ENCODE results near the gene RGL2.

The RGL2 gene

DNA sequence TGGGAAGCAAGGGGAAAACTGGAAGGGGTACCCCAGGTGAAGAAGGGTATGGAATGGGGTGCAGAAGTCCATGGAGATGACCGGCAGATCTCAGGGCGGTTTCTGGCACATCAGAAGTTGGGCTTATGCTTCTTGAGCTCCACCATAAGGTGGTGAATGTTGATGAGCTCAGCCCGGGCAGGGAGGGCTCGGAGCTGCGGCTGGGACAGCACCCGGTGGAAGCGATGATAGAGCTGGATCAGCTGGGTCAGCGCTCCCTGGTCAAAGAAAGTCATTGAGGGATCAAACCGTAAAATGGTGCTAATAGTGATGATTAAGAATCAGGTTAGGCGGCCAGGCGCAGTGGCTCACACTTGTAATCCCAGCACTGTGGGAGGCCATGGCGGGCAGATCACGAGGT, 48.0 kb downstream of the RGL2 start:
- no peak for DNase-seq (ENCODE audit: low read depth)
- H3K4me3 ChIP-seq (ENCODE audit: low read length) = no peak overlapping the region
- TF ChIP-seq, protein P1, sequence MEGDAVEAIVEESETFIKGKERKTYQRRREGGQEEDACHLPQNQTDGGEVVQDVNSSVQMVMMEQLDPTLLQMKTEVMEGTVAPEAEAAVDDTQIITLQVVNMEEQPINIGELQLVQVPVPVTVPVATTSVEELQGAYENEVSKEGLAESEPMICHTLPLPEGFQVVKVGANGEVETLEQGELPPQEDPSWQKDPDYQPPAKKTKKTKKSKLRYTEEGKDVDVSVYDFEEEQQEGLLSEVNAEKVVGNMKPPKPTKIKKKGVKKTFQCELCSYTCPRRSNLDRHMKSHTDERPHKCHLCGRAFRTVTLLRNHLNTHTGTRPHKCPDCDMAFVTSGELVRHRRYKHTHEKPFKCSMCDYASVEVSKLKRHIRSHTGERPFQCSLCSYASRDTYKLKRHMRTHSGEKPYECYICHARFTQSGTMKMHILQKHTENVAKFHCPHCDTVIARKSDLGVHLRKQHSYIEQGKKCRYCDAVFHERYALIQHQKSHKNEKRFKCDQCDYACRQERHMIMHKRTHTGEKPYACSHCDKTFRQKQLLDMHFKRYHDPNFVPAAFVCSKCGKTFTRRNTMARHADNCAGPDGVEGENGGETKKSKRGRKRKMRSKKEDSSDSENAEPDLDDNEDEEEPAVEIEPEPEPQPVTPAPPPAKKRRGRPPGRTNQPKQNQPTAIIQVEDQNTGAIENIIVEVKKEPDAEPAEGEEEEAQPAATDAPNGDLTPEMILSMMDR (conservative IDR thresholded peaks at IDR 0.05; ENCODE audit: low read depth, low read length) = no peak

- TF ChIP-seq, protein P1 (conservative IDR thresholded peaks at IDR 0.05; ENCODE audit: low read depth, low read length) = no peak
- DNase-seq (ENCODE audit: low read depth) = peak; percentile 36
- H3K4me3 ChIP-seq (ENCODE audit: low read length) = peak overlapping the region; percentile 65
Measured at GRCh38 chr6:33249732-33250630, 48.8 kb downstream of the RGL2 start.

- peak overlapping the region; percentile 65 for H3K4me3 ChIP-seq (ENCODE audit: low read length)
- TF ChIP-seq, protein P1 (conservative IDR thresholded peaks at IDR 0.05; ENCODE audit: low read depth, low read length) = peak; percentile 16
- peak; percentile 98 for DNase-seq (ENCODE audit: low read depth)
Measured at GRCh38 chr6:33248932-33249731, 49.6 kb downstream of the RGL2 start.

GRCh38 chr6:33248643-33248931, 50.2 kb downstream of the RGL2 start:
- peak; percentile 19 for DNase-seq (ENCODE audit: low read depth)
- TF ChIP-seq, protein P1 (conservative IDR thresholded peaks at IDR 0.05; ENCODE audit: low read depth, low read length) = no peak
- H3K4me3 ChIP-seq (ENCODE audit: low read length) = peak overlapping the region; percentile 44

- TF ChIP-seq, protein P1 (conservative IDR thresholded peaks at IDR 0.05; ENCODE audit: low read depth, low read length) = peak; percentile 89
- H3K4me3 ChIP-seq (ENCODE audit: low read length) = peak overlapping the region; percentile 45
- peak; percentile 36 for DNase-seq (ENCODE audit: low read depth)
Measured at GRCh38 chr6:33247977-33248642, 50.6 kb downstream of the RGL2 start.

DNA sequence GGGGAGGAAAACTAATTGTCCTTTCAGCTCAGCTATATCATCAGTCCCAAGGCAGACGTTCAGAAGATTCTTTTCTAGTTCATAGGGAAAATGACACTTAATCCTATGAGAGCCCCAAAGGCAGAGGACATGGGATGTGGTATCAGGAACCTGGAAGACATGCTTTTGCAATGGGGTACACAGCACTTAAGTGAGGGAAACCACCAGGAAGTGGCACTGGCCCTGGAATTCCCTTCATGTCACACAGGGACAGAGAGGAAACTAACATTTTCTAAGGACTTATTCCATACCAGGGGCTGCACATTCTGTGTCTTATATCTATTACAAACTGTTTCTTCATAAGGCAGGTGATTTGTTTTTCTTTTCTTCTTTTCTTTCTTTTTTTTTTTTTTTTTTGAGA, 55.3 kb downstream of the RGL2 start:
- TF ChIP-seq, protein P1 (conservative IDR thresholded peaks at IDR 0.05; ENCODE audit: low read depth, low read length) = no peak
- no peak for DNase-seq (ENCODE audit: low read depth)
- no peak overlapping the region for H3K4me3 ChIP-seq (ENCODE audit: low read length)

Data from retinal pigment epithelial cell (primary cell).